Measurements from ENCODE around the gene SKAP1. TPM values are rescaled to one million over a fixed set of nuclear protein-coding genes. Genes with fewer than 3 reads are reported as not detected.

Gene SKAP1
- polyA plus RNA-seq, 3 donors, result 0.13 to 1.0 (median 0.52) TPM

- Mint-ChIP-seq H3K27me3 (ENCODE audit: low read depth in 3 of 3) (peaks cover 10 to 20% (median 12%) of the 10 kb centered on the region in 3 donors), H3K4me1 (no peaks in the 10 kb centered on the region), H3K27ac (no peak overlapping the region), H3K4me3 (no peak overlapping the region), H3K36me3 (no peaks in the 10 kb centered on the region), H3K9me3 (no peaks in the 10 kb centered on the region)
- Histone ChIP-seq H4K20me1 (ENCODE audit: insufficient read depth, low read length) (no peaks in the 10 kb centered on the region), H3K79me2 (ENCODE audit: insufficient read depth, low read length) (no peaks in the 10 kb centered on the region), H3K4me1 (ENCODE audit: control insufficient read depth in 1 of 2, insufficient read depth in 2 of 2, low read length in 2 of 2) (no peaks in the 10 kb centered on the region), H2AFZ (ENCODE audit: insufficient read depth, low read depth, low read length, poor library complexity, severe bottlenecking) (no peak overlapping the region), H3K36me3 (replicated peaks in 1 of 2; ENCODE audit: control insufficient read depth in 1 of 2, insufficient read depth in 2 of 2, low read length in 2 of 2) (no peaks in the 10 kb centered on the region), H3K27ac (ENCODE audit: low read depth in 1 of 2, low read length in 2 of 2) (no peak overlapping the region), H3K9ac (ENCODE audit: insufficient read depth, low read length, poor library complexity, severe bottlenecking) (no peak overlapping the region), H3K4me3 (replicated peaks in 1 of 3; ENCODE audit: low read depth in 2 of 3, low read length in 3 of 3) (no peak overlapping the region), H3K27me3 (ENCODE audit: control insufficient read depth in 2 of 2, insufficient read depth in 2 of 2, low read length in 2 of 2) (peaks cover 25 to 30% of the 10 kb centered on the region in 2 donors), H3K9me3 (replicated peaks in 1 of 2; ENCODE audit: control insufficient read depth in 1 of 2, insufficient read depth in 1 of 2, low read length in 2 of 2) (no peaks in the 10 kb centered on the region), H3K4me2 (replicated peaks; ENCODE audit: extremely low read depth, low read length, poor library complexity, severe bottlenecking) (no peak overlapping the region)
- intact Hi-C loops (cut with micrococcal nuclease), result no loop called here
- no CpG with 5 or more reads among the region's 3 CpGs for WGBS (ENCODE audit: insufficient coverage)
- TF ChIP-seq, protein P1, sequence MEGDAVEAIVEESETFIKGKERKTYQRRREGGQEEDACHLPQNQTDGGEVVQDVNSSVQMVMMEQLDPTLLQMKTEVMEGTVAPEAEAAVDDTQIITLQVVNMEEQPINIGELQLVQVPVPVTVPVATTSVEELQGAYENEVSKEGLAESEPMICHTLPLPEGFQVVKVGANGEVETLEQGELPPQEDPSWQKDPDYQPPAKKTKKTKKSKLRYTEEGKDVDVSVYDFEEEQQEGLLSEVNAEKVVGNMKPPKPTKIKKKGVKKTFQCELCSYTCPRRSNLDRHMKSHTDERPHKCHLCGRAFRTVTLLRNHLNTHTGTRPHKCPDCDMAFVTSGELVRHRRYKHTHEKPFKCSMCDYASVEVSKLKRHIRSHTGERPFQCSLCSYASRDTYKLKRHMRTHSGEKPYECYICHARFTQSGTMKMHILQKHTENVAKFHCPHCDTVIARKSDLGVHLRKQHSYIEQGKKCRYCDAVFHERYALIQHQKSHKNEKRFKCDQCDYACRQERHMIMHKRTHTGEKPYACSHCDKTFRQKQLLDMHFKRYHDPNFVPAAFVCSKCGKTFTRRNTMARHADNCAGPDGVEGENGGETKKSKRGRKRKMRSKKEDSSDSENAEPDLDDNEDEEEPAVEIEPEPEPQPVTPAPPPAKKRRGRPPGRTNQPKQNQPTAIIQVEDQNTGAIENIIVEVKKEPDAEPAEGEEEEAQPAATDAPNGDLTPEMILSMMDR (IDR thresholded peaks at IDR 0.05), result no peak
- no peak for DNase-seq
These were observed 51.2 kb downstream of the SKAP1 start for GRCh38 chr17:48378708-48379392.

- Mint-ChIP-seq H3K4me1 (no peaks in the 10 kb centered on the region), H3K9me3 (no peaks in the 10 kb centered on the region), H3K36me3 (no peaks in the 10 kb centered on the region), H3K27me3 (ENCODE audit: low read depth in 3 of 3) (peaks cover 7 to 19% (median 8%) of the 10 kb centered on the region in 3 donors), H3K27ac (no peak overlapping the region), H3K4me3 (no peak overlapping the region)
- peaks cover 25 to 30% of the 10 kb centered on the region in 2 donors for H3K27me3 ChIP-seq (ENCODE audit: control insufficient read depth in 2 of 2, insufficient read depth in 2 of 2, low read length in 2 of 2)
- H3K79me2 ChIP-seq (ENCODE audit: insufficient read depth, low read length), result no peaks in the 10 kb centered on the region
- intact Hi-C loops (cut with micrococcal nuclease), result no loop called here
- no peak for DNase-seq
- TF ChIP-seq, protein P1 (IDR thresholded peaks at IDR 0.05), result no peak
- no peak overlapping the region for H3K4me2 ChIP-seq (replicated peaks; ENCODE audit: extremely low read depth, low read length, poor library complexity, severe bottlenecking)
- no peak overlapping the region for H3K27ac ChIP-seq (ENCODE audit: low read depth in 1 of 2, low read length in 2 of 2)
- 92% methylated on average over 3 of the region's 3 CpGs for WGBS (ENCODE audit: insufficient coverage)
- no peak overlapping the region for H2AFZ ChIP-seq (ENCODE audit: insufficient read depth, low read depth, low read length, poor library complexity, severe bottlenecking)
- H4K20me1 ChIP-seq (ENCODE audit: insufficient read depth, low read length), result no peaks in the 10 kb centered on the region
- no peaks in the 10 kb centered on the region for H3K9me3 ChIP-seq (replicated peaks in 1 of 2; ENCODE audit: control insufficient read depth in 1 of 2, insufficient read depth in 1 of 2, low read length in 2 of 2)
- no peak overlapping the region for H3K4me3 ChIP-seq (replicated peaks in 1 of 3; ENCODE audit: low read depth in 2 of 3, low read length in 3 of 3)
- no peaks in the 10 kb centered on the region for H3K36me3 ChIP-seq (replicated peaks in 1 of 2; ENCODE audit: control insufficient read depth in 1 of 2, insufficient read depth in 2 of 2, low read length in 2 of 2)
- H3K9ac ChIP-seq (ENCODE audit: insufficient read depth, low read length, poor library complexity, severe bottlenecking), result no peak overlapping the region
- no peaks in the 10 kb centered on the region for H3K4me1 ChIP-seq (ENCODE audit: control insufficient read depth in 1 of 2, insufficient read depth in 2 of 2, low read length in 2 of 2)
These were observed 51.8 kb downstream of the SKAP1 start for GRCh38 chr17:48378238-48378637.
